Astrocyte of the cerebellum (primary cell): ENCODE data around the gene FBXO8.
"Not testable (repeated sequence)": the region's sequence is repeated elsewhere in the genome, so short reads cannot be mapped to it uniquely, and the experiment has no call there.

Source experiments
- DNase-seq: peaks from one replicate; pipeline ENCODE4 v3.0.0-alpha.2; 2011; ENCODE audit warnings: low read depth
- H3K4me3 ChIP-seq: 2 replicates; pipeline ENCODE4 v1.5.1; 2011; ENCODE audit warnings: mild to moderate bottlenecking, low read depth, low read length, moderate library complexity
- CTCF ChIP-seq: IDR thresholded peaks from 2 replicates; pipeline ENCODE4 v1.5.1; 2012; ENCODE audit warnings: low read length, low read depth, moderate library complexity, mild to moderate bottlenecking; ENCODE audit errors: missing control alignments
- in situ Hi-C: cut with HindIII; loops from 2 replicates; pipeline ENCODE4 v1.10.0; 2017; ENCODE audit warnings: low sequenced_read_pairs

The FBXO8 gene

GRCh38 chr4:174312993-174313392 lies 29.5 kb upstream of the FBXO8 start:
- no peak overlapping the region for H3K4me3 ChIP-seq
- no peak for DNase-seq
- no peak for TF ChIP-seq CTCF
- in situ Hi-C loops = no loop called here

- in situ Hi-C loops = no loop called here
- TF ChIP-seq CTCF = no peak
- no peak overlapping the region for H3K4me3 ChIP-seq
- DNase-seq = no peak
These were observed 24.2 kb upstream of the FBXO8 start for GRCh38 chr4:174307694-174308093.

GRCh38 chr4:174305961-174306360 lies 22.5 kb upstream of the FBXO8 start:
- in situ Hi-C loops = no loop called here
- no peak overlapping the region for H3K4me3 ChIP-seq
- no peak for DNase-seq
- TF ChIP-seq CTCF = no peak

GRCh38 chr4:174304664-174305063 lies 21.2 kb upstream of the FBXO8 start:
- in situ Hi-C loops = no loop called here
- no peak for DNase-seq
- TF ChIP-seq CTCF = no peak
- no peak overlapping the region for H3K4me3 ChIP-seq

GRCh38 chr4:174303687-174304086 lies 20.2 kb upstream of the FBXO8 start:
- no peak for DNase-seq
- no peak overlapping the region for H3K4me3 ChIP-seq
- in situ Hi-C loops = no loop called here
- no peak for TF ChIP-seq CTCF

- in situ Hi-C loops, H3K4me3 ChIP-seq, DNase-seq: not testable (repeated sequence)
These were observed 11.7 kb upstream of the FBXO8 start for GRCh38 chr4:174295142-174295541.

GRCh38 chr4:174294641-174295040 lies 11.2 kb upstream of the FBXO8 start:
- DNase-seq, H3K4me3 ChIP-seq, in situ Hi-C loops: not testable (repeated sequence)

- no peak for TF ChIP-seq CTCF
- in situ Hi-C loops = no loop called here
- no peak for DNase-seq
- no peak overlapping the region for H3K4me3 ChIP-seq
These were observed 9.0 kb upstream of the FBXO8 start for GRCh38 chr4:174292473-174292872.
